ENCODE results near the gene GALNT18.

The GALNT18 gene

DNA sequence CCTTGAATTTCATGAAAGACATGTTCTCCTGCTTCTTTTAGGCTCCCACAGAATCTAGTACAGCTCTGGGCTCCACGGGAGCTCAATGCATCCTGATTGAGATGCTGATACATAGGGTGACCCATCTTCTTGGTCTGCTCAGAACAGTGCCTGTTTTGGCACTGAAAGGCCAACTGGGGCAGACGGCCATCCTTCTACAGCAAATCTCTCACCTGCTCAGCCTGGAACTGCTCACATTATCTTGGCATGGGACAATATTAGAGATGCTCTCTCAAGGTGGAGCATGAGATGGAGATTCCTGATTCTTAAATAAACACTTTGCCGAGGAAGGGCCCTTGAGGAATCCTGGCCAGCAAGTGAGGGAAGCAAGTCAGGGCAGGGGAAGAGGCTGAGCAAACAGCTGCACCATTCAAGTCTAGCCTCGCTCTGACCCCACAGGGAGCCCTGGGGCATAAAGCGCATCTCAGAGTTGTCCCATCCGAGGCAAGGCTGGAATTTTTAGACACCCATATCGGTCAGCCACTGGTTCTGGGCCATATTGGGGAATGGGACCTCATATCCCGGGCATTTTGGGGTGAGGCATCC is 210.3 kb downstream of the GALNT18 start:
- TF ChIP-seq, protein P1, sequence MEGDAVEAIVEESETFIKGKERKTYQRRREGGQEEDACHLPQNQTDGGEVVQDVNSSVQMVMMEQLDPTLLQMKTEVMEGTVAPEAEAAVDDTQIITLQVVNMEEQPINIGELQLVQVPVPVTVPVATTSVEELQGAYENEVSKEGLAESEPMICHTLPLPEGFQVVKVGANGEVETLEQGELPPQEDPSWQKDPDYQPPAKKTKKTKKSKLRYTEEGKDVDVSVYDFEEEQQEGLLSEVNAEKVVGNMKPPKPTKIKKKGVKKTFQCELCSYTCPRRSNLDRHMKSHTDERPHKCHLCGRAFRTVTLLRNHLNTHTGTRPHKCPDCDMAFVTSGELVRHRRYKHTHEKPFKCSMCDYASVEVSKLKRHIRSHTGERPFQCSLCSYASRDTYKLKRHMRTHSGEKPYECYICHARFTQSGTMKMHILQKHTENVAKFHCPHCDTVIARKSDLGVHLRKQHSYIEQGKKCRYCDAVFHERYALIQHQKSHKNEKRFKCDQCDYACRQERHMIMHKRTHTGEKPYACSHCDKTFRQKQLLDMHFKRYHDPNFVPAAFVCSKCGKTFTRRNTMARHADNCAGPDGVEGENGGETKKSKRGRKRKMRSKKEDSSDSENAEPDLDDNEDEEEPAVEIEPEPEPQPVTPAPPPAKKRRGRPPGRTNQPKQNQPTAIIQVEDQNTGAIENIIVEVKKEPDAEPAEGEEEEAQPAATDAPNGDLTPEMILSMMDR (IDR thresholded peaks at IDR 0.05; ENCODE audit: low read depth, low read length): no peak
- Histone ChIP-seq H3K27me3 (no peaks in the 10 kb centered on the region), H3K4me3 (ENCODE audit: low read depth, low read length) (no peak overlapping the region), H3K36me3 (no peaks in the 10 kb centered on the region), H3K9me3 (no peaks in the 10 kb centered on the region), H3K4me1 (peaks cover 4% of the 10 kb centered on the region)
- no peak for DNase-seq

DNA sequence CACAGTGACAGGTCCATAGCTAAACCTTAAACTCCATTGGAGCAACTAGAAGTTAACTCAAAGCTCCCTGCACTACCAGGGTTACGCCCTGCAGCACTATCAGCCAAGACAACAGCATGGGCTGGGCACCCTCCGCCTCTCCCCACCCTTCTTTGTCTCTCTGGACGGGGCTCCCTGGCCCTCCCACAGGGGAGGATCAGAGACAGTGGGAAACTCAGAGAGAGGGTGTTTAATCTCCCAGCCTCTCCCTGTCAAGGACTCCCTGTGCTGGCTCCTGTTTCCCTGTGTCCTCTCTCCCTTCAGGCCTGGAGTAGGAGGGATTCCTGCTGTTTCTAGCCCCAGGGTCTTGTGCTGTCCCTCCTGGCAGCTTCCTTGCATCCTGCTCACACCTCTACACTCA is 211.9 kb downstream of the GALNT18 start:
- Histone ChIP-seq H3K9me3 (no peaks in the 10 kb centered on the region), H3K36me3 (no peaks in the 10 kb centered on the region), H3K27me3 (no peaks in the 10 kb centered on the region), H3K4me1 (peaks cover 5% of the 10 kb centered on the region), H3K4me3 (ENCODE audit: low read depth, low read length) (no peak overlapping the region)
- TF ChIP-seq, protein P1 (IDR thresholded peaks at IDR 0.05; ENCODE audit: low read depth, low read length): no peak
- no peak for DNase-seq

DNA sequence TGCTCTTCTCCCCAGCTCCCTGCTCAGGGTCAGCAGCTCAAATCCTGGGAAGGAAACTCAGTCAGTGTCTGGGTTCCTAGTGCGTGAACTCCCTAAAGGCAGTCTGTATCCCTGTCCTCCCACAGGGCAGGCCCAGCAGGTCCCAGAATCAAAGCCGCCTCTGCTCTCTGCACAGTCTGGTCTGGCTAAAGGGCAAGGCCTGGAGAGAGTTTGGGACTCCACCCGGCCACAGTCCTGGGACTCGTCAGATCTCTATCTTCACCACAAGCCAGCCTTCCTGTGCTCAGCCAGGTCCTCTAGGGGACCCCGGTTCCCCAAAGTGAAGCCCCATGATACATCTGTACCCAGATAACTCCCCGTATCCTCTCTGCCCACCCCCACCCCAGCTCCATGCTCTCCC is 212.6 kb downstream of the GALNT18 start:
- Histone ChIP-seq H3K27me3 (no peaks in the 10 kb centered on the region), H3K9me3 (no peaks in the 10 kb centered on the region), H3K36me3 (no peaks in the 10 kb centered on the region), H3K4me3 (ENCODE audit: low read depth, low read length) (no peak overlapping the region), H3K4me1 (peaks cover 5% of the 10 kb centered on the region)
- no peak for DNase-seq
- TF ChIP-seq, protein P1 (IDR thresholded peaks at IDR 0.05; ENCODE audit: low read depth, low read length): no peak

DNA sequence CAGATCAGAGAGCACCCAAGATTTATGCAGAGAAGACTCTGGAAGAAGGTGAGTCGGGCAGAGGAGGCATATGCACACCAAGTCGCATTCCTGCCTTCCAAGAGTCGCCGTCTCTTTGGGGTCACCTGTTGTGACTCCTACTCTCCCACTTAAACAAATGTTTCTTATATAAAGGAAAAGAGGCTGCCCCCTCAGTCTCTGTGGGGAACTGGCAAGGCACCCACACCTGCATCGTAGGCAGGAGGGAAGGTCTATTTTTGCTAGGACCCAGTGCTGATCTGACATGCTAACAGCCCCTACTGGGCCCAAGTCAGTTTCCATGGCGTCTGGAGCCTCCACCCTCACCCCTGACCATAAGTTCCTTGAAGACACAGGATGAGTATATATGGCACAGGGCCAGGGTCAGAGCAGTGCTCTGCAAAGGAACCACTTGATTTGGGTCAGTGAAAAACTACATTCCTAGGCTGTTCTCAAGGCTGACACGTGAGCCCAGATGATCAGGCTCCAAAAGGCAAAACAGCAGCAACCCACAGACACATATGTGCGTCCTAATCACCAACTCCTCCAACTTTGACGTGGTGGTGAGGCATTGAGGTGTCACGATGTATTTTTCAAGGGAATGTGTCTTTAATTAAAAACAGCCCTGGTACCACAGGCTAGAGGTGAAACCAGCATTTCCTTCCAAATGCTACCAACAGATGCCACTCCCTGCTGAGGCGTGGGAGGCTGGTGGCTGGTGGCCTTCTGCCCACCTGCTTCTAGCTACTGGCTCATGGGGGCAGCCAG is 213.2 kb downstream of the GALNT18 start:
- Histone ChIP-seq H3K27me3 (no peaks in the 10 kb centered on the region), H3K36me3 (no peaks in the 10 kb centered on the region), H3K9me3 (no peaks in the 10 kb centered on the region), H3K4me1 (peaks cover 5% of the 10 kb centered on the region), H3K4me3 (ENCODE audit: low read depth, low read length) (no peak overlapping the region)
- DNase-seq: no peak
- TF ChIP-seq, protein P1 (IDR thresholded peaks at IDR 0.05; ENCODE audit: low read depth, low read length): no peak

DNA sequence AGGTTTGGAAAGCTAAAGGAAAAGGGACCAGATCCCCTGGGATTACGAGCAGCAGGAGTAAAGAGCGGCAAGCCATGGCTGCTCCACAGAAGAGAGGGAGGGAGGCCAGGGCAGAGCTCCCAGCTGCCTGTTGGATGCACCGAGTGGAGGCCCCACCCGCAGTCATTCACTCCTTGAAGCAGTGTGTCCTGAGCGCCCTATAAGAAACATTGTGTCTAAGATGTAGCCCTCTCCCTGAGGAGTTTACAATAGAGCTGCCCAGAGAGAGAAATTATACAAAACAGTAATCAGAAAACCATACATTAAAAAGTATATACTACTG is 214.1 kb downstream of the GALNT18 start:
- no peaks in the 10 kb centered on the region for H3K9me3 ChIP-seq
- H3K36me3 ChIP-seq: no peaks in the 10 kb centered on the region
- DNase-seq: peak; percentile 45
- TF ChIP-seq, protein P1 (IDR thresholded peaks at IDR 0.05; ENCODE audit: low read depth, low read length): no peak
- H3K4me1 ChIP-seq: peaks cover 5% of the 10 kb centered on the region
- H3K4me3 ChIP-seq (ENCODE audit: low read depth, low read length): no peak overlapping the region
- H3K27me3 ChIP-seq: no peaks in the 10 kb centered on the region

DNA sequence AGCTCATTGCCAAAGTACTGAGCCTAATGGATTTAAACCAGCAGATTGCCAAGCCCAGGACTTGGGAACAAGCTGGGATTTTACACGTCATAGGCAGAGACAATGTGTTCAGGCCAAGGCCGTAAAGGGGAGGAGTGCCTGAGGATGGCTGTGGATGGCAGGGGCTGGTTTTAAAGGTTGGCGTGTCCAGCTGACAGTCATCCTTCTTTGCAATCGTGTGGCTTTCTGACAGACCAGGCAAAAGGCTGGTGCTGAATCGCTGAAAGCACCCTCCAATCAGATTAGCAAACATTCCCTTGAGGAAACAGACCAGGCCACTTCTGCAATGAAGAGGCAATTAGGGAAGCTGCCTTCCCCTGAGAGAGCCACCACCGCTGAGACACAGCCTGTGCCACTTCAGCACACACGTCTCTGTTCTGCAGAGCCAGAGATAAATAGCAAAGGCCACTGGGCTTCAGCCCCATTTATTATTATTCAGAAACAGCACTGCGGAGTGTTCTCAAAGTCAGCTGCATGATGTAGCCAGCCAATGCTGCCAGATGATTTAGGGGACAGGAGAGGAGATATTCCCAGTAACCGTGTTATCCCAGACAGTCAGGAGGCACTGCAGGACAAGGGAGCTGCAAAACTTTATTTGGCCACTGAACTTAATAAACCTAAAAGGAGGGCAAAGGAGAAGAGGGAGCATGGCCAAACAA is 214.6 kb downstream of the GALNT18 start:
- Histone ChIP-seq H3K4me1 (peaks cover 5% of the 10 kb centered on the region), H3K36me3 (no peaks in the 10 kb centered on the region), H3K27me3 (no peaks in the 10 kb centered on the region), H3K4me3 (ENCODE audit: low read depth, low read length) (no peak overlapping the region), H3K9me3 (no peaks in the 10 kb centered on the region)
- DNase-seq: peak; percentile 80
- TF ChIP-seq, protein P1 (IDR thresholded peaks at IDR 0.05; ENCODE audit: low read depth, low read length): peak; percentile 33; the same call in 1 of the 2 replicates
